ENCODE results near the gene ANKS6.

ANKS6 gene

GRCh38 chr9:98830554-98830953 is 34.2 kb upstream of the ANKS6 start:
- in situ Hi-C loops (cut with MboI; ENCODE audit: low pct_unique_long_range_greater_than_20kb, low sequenced_read_pairs, unreplicated experiment) = no loop called here
- TF ChIP-seq CTCF (IDR thresholded peaks at IDR 0.05; ENCODE audit: extremely low read depth, insufficient read depth, missing control alignments) = no peak
- no peak for DNase-seq (ENCODE audit: low spot score)

- TF ChIP-seq CTCF (IDR thresholded peaks at IDR 0.05; ENCODE audit: extremely low read depth, insufficient read depth, missing control alignments) = no peak
- in situ Hi-C loops (cut with MboI; ENCODE audit: low pct_unique_long_range_greater_than_20kb, low sequenced_read_pairs, unreplicated experiment) = no loop called here
- no peak for DNase-seq (ENCODE audit: low spot score)
Measured at GRCh38 chr9:98829766-98830165, 33.4 kb upstream of the ANKS6 start.

- no peak for DNase-seq (ENCODE audit: low spot score)
- TF ChIP-seq CTCF (IDR thresholded peaks at IDR 0.05; ENCODE audit: extremely low read depth, insufficient read depth, missing control alignments) = no peak
- in situ Hi-C loops (cut with MboI; ENCODE audit: low pct_unique_long_range_greater_than_20kb, low sequenced_read_pairs, unreplicated experiment) = no loop called here
Measured at GRCh38 chr9:98826716-98827115, 30.4 kb upstream of the ANKS6 start.

- in situ Hi-C loops (cut with MboI; ENCODE audit: low pct_unique_long_range_greater_than_20kb, low sequenced_read_pairs, unreplicated experiment) = no loop called here
- TF ChIP-seq CTCF (IDR thresholded peaks at IDR 0.05; ENCODE audit: extremely low read depth, insufficient read depth, missing control alignments) = no peak
- DNase-seq (ENCODE audit: low spot score) = no peak
Measured at GRCh38 chr9:98825414-98825813, 29.1 kb upstream of the ANKS6 start.

GRCh38 chr9:98823666-98824334 is 27.4 kb upstream of the ANKS6 start:
- in situ Hi-C loops (cut with MboI; ENCODE audit: low pct_unique_long_range_greater_than_20kb, low sequenced_read_pairs, unreplicated experiment) = no loop called here
- DNase-seq (ENCODE audit: low spot score) = no peak
- no peak for TF ChIP-seq CTCF (IDR thresholded peaks at IDR 0.05; ENCODE audit: extremely low read depth, insufficient read depth, missing control alignments)

- DNase-seq (ENCODE audit: low spot score) = no peak
- no peak for TF ChIP-seq CTCF (IDR thresholded peaks at IDR 0.05; ENCODE audit: extremely low read depth, insufficient read depth, missing control alignments)
- in situ Hi-C loops (cut with MboI; ENCODE audit: low pct_unique_long_range_greater_than_20kb, low sequenced_read_pairs, unreplicated experiment) = no loop called here
Measured at GRCh38 chr9:98822661-98823060, 26.3 kb upstream of the ANKS6 start.

All from GM13977 (cell line).